A549 treated with CORT108297 at 1 μM for 4 hours (cell line): Measurements from ENCODE around the gene GUCY2D. TPM values are rescaled to one million over a fixed set of nuclear protein-coding genes. Genes with fewer than 3 reads are reported as not detected.

Experiments used
- total RNA-seq: library from RNA; stranded (reverse); fragments of 200-300 nt; extraction: Qiagen RNA extraction; gene quantifications from 5 replicates; pipeline ENCODE4 v1.2.3, GENCODE V29; 2022

The GUCY2D gene
- 0.07 to 0.40 TPM (median 0.11 TPM) in 4 of 5 replicates, not detected in the other for total RNA-seq

DNA sequence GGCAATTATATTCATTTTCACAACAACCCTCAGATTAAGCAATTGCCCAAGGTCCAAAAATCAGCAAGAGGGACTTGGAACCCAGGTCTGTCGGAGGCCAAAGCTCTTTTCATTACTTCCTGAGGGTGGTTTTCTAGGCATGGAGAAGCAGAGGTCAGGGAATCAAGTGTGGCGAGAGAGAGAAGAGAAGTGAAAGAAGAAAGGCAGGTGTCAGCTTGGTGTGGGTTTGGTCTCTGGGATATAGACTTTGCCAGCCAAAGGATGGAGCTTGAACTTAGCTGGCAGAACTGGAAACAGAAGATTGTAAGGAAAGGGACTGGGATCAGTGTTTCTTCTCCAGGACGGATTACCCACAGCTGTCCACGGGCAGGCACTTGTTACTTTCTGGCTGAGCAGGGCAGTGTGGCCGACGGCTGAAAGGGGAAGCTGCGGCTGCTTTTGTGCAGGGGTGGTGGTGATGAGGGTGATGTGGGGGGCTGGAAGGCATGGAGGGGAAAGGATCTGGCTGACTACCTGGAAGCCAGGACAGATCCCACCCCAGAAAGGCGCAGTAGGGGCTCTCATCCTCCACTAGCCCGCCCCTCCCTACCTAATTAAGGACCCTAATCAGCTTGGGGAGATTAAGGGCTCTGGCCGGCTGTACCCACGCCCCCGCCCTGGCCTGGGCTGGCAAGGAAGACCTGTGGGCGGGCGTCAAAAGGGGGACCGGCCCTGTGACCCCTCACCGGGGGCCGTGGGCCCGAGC is at the start of gene GUCY2D:
GUCY2D (plus strand) TSS at position 640 of the 745 bp plus-strand sequence. CDS start 433 bp downstream, outside the sequence.

DNA sequence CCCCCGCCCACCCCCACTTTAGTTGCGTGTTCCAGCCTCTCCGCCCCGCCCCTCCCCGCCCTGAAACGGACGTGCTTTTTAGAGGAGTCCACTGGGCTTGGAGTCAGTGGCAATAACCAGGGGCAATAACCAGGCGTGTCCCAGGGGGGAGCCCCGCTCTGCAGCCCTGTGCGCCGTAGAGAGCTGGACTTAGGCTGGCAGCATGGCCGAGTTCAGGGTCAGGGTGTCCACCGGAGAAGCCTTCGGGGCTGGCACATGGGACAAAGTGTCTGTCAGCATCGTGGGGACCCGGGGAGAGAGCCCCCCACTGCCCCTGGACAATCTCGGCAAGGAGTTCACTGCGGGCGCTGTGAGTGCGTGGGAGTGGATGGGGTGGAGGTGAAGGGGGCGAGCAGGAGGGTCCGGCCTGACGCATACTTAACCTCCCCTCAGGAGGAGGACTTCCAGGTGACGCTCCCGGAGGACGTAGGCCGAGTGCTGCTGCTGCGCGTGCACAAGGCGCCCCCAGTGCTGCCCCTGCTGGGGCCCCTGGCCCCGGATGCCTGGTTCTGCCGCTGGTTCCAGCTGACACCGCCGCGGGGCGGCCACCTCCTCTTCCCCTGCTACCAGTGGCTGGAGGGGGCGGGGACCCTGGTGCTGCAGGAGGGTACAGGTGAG is 36.7 kb downstream of the GUCY2D start, which contains the start of gene ALOX15B:
ALOX15B (plus strand) TSS at position 106 of the 657 bp plus-strand sequence; CDS start at position 203, 97 bp downstream.

Other genes with a start within 250 kb of the GUCY2D start
- gene KDM6B, start 168.4 kb upstream of the GUCY2D start, total RNA-seq: 14.0 to 19.7 TPM (median 16.6 TPM) in 5 replicates
- 0.27 to 1.9 TPM (median 0.92 TPM) in 5 replicates for gene TMEM88, start 147.5 kb upstream of the GUCY2D start, total RNA-seq
- 178 to 250 TPM (median 228 TPM) in 5 replicates for gene NAA38, start 145.1 kb upstream of the GUCY2D start, total RNA-seq
- 20.3 to 23.4 TPM (median 21.5 TPM) in 5 replicates for gene CYB5D1, start 144.6 kb upstream of the GUCY2D start, total RNA-seq
- gene CHD3, start 113.8 kb upstream of the GUCY2D start, total RNA-seq: 58.9 to 70.4 TPM (median 63.8 TPM) in 5 replicates
- 1.2 to 1.9 TPM (median 1.5 TPM) in 5 replicates for gene RNF227, start 86.3 kb upstream of the GUCY2D start, total RNA-seq
- 1.7 to 3.1 TPM (median 2.6 TPM) in 5 replicates for gene KCNAB3, start 72.8 kb upstream of the GUCY2D start, total RNA-seq
- gene TRAPPC1, start 70.7 kb upstream of the GUCY2D start, total RNA-seq: 298 to 343 TPM (median 309 TPM) in 5 replicates
- 32.1 to 47.2 TPM (median 42.7 TPM) in 5 replicates for gene CNTROB, start 70.4 kb upstream of the GUCY2D start, total RNA-seq
- gene ALOX15B, start 36.4 kb downstream of the GUCY2D start, total RNA-seq: 0.03 to 0.05 TPM (median 0.04 TPM) in 3 of 5 replicates, not detected in the others
- gene ALOX12B, start 85.1 kb downstream of the GUCY2D start, total RNA-seq: 1.3 to 2.1 TPM (median 1.6 TPM) in 5 replicates
- 5.8 to 9.3 TPM (median 8.0 TPM) in 5 replicates for gene ALOXE3, start 115.9 kb downstream of the GUCY2D start, total RNA-seq
- gene HES7, start 121.5 kb downstream of the GUCY2D start, total RNA-seq: 1.6 to 3.7 TPM (median 3.1 TPM) in 5 replicates
- gene PER1, start 149.8 kb downstream of the GUCY2D start, total RNA-seq: 19.4 to 22.8 TPM (median 21.1 TPM) in 5 replicates
- gene VAMP2, start 160.3 kb downstream of the GUCY2D start, total RNA-seq: 20.8 to 30.3 TPM (median 26.2 TPM) in 5 replicates
- 18.9 to 23.4 TPM (median 20.9 TPM) in 5 replicates for gene TMEM107, start 173.8 kb downstream of the GUCY2D start, total RNA-seq
- gene BORCS6, start 187.6 kb downstream of the GUCY2D start, total RNA-seq: 5.4 to 9.0 TPM (median 8.1 TPM) in 5 replicates
- 156 to 178 TPM (median 158 TPM) in 5 replicates for gene AURKB, start 208.0 kb downstream of the GUCY2D start, total RNA-seq
- 11.3 to 21.2 TPM (median 17.1 TPM) in 5 replicates for gene CTC1, start 245.4 kb downstream of the GUCY2D start, total RNA-seq
- 47.8 to 55.0 TPM (median 53.4 TPM) in 5 replicates for gene PFAS, start 246.7 kb downstream of the GUCY2D start, total RNA-seq